ENCODE results near the gene TMEM255B.
A peak's percentile ranks its signal among the peaks of the same experiment; 100 is the strongest.

Gene TMEM255B

DNA sequence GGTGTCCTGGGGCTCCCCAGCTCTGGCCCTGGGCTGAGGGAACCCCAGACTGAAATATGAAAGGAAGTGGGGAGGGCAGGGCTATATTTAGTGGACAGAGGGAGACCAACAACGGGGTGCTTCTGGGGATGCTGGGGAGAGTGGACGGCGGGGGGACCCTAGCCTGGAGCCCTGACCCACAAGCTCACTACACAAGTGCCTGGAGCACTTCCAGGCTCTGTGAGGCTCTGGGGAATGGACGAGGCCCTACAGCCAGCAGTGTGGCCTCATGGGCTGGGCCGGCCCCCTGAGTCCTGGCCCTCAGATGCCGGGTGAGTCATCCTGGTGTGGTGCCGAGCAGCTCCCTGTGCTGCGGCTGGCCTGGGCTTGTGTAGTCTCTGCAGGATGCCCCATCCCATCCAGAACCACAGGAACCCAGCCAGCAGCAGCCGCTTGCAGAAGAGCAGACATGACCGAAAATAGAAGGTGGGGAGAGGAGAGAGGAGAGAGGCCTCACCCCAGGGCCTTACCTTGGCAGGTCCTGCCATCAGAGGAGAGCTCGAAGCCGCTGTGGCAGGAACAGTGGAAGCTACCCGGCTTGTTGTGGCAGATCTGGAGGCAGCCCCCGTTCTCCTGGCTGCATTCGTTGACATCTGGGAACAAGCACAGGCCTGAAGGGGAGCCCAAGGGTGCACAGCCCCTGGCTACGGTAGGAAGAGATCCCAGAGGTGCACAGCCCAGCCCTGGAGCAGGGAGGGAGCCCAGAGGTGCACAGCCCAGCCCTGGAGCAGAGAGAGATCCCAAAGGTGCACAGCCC lies 78.7 kb downstream of the TMEM255B start:
- DNase-seq: peak in 2 of 3 experiments; percentile 60 to 69

DNA sequence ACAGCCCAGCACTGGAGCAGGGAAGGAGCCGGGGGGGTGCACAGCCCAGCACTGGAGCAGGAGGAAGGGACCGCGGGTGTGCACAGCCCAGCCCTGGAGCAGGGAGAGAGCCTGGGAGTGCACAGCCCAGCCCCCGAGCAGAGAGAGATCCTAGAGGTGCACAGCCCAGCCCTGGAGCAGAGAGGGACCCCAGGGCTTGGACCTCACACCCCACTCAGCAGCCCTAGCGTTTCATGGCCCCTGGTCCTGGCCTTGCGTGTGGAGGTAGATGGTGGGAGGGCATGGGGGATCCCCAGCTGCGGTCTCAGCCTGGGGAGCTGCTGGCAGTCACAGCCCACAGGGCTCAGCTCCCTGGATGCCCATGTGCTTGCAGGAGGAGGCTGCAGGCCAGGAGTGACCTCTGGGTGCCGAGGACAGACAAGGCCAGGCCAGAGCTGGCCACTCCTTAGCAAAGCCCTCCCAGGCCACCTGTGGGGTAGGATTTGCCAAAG lies 79.7 kb downstream of the TMEM255B start:
- no peak for DNase-seq

DNA sequence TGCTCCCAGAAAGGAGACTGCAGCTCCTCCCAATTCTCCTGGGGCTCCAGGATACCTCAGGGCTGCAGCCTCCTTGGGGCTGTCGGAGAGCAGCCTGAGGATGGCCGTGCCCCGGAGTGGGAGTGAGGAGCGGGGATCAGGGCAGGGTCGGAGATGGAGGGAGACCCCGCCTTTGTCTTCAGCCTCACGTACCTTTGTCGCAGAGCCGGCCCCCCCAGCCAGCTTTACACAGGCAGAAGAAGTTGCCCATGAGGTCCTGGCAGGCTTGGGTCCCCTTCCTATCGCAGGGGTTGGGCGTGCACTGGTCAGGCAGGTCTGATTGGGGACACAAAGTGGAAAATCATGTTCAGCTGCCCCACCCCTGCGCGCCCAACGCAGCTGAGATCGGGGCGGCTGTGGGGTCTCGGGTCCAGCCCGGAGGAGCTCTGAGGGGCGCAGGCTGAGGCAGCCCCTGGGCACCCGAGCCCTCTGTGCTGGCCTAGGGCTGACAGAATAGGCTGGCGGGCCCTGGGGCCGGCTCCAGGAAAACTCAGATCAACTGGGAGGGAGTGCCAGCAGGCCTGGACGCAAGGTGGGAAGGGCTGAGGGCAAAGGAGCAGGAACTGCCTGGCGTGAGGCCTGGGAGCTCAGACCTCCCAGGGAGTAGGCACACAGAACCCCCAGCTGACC lies 80.6 kb downstream of the TMEM255B start:
- no peak for DNase-seq

DNA sequence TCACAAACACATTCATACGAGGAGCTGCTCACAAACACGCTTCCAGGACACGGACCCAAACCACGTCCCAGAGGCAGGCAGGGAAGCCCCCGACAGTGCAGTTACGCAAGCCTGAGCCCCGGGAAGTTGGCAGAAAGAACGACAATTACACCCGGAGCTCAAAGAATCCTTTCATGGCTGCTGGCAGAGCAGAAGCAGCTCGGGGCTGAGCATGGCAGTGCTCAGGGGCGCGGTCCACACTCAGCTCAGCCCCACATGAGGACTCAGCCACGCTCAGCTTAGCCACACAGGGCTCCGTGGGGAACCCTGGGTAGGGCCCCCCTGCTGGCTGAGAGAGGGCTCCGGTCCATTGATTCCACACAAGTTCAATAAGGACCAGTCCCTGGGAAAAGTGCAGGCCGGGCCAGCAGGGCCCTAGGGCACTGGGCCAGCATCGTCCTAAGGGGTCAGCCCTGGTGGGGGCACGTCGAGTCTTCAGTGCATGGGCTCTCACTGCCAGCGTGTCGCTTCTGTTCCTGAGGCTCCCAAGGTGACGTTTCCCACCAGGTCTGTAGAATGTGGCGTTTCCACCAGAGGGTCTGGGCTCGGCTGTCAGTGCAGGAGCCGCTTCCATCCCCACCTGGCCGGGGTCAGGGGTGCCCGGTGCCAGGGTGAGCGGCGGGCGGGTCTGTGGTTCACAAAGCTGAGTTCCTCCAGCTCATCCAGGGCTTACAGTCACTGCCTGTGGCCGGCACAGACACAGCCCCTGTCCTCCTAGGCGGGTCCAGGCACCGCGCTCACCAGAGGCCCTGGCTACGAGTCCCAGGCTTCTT lies 81.7 kb downstream of the TMEM255B start:
- DNase-seq: no peak

- no peak for DNase-seq
Measured at GRCh38 chr13:113841353-113841650, 82.3 kb downstream of the TMEM255B start.

- no peak for DNase-seq
Measured at GRCh38 chr13:113842336-113843062, 83.5 kb downstream of the TMEM255B start.

DNA sequence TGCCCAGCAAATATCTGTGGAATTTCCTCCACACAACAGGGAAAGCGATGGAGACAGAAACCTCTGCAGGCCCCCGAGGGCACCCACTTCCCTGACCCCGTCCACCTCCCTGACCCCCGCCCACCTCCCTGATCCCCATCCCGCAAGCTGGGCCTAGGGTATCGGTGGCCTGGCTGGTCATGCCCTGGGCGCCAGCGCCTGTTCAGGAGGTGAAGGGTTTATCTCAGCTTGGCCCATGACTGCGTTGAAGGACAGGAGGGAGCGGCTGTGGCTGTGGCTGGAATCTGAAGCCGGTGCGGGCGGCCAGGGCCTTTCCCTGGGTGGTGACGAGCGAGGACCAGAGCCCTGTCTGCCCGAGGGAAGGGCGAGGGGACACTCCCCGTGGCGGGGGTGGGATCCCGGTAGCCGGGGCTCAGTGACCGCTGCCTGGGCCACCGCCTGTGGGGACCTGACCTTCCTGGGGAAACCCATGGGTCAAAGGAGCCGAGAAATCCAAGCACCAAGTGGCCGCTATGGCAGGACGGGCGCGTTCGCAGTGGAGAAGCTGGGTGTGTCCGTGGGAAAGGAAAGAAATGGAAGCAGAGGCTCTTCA lies 84.1 kb downstream of the TMEM255B start:
- no peak for DNase-seq

DNA sequence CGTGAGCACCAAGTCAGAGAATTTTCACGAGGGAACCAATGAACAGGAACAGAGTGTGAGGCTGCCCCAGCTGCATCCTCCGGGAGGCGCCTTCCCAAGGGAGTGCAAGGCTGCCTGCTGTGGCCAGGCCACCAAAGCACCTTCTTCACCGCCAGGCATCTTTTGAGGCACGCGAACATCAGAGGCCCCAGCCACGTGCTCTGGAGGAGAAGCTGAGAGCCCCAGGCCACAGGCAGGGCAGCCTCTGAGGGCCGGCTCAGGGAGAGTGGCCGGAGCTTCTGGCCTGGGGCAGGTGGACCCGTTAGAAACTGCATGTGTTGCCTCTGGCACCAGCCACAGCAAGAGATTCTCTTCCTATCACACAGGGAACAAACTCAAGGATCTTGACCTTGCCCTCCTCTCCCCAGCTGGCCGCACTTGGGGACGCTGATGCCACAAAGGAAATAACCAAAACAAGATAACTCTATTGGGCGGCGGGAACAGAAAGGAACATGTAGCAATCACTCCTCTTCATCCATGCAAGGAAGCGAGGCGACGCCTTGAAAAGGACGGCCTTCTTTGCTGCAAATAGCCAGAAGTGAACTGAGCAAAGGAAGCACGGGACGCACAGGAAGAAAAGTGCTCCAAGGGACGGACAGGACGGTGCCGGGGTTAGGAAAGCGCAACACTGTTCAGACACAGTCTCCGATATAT lies 85.0 kb downstream of the TMEM255B start:
- no peak for DNase-seq

DNA sequence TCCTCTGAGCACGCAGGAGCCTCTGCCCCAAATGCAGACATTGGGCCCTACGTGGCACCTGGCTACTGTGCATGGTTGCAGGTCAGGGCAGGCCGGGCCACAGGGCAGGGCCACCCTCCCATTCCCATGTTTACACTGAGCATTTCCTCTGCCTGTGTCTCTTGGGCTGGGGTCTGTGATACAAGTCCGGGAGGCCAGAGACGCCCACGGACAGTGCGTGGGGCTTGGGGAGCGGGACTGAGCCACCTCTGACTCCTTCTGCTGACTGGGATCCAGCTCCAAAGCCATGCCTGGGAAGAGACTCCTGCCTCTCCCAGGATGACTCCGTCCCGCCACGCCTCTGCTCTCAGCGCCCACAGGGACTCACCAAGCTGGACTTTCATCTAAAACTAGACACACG lies 86.0 kb downstream of the TMEM255B start:
- no peak for DNase-seq

DNA sequence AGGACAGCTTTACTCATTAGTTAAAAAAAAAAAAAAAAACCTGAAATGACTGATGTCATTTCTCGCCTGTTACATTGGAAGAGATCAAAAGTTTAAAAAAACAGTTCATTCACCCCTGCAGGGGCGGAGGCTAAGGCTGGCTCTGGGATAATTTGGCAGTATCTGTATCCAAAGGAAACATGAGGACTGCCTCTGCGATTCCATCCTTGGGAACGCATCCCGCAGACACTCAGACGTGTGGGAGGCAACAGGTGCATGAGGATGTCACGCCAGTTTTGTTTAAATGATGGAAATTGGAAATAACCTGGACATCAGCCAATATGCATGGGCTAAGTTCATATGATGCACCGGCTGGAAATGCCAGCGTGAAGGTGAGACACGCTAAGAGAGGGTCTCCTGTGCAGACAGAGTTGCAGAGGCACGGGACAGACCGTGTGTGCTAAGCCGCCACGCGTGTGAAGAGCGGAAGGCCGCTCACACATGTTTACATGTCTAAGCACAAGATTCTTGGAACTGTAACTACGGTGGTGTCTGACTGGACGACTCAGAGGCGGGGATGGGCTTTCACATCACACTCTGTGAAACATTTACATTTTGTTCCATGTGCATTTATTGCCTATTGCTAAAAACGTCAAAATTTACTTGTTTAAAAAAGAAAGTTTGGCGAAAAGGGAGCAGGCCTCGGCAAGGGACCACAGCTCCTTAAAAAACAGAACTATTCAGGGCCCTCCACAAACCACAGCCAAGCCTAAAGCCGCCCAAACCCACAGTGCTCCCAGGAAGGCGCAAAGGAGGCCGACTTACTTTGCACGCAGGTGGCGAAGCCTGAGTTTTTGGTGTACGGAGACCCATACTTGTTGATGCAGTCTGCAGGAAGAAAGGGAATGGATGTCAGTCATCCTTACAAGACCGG lies 87.0 kb downstream of the TMEM255B start:
- DNase-seq: no peak

DNA sequence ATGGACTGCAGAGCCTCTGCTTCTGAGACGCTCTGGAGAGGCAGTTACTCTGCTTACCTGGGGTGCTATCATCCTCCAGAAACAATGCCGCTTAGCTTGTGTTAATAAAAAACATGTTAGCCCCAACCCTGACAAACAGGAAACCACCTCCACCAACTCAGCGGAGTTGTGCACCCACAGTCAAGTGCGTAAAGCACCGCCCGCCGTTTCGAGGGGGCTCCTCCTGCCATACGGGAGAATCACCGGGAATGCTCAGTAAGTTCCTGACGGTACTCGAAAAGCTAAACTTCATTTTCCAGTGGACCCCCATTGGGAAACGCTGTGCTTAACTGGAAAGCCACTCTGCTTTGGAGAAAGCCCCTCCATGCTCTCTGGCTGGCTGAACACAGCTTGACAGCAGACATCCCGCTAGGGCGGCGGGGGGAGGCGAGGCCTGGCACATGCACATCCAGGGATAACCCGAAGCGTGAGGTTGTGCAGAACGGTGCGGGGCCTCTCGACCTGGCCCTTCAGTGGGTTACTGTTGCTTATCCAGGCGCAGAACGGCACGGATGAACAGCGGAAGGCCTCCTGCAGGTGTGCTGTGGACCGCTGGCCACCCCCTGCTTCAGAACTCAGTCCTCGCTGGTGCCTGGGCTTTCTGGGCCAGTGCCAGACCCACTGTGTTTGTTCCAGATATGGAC lies 87.8 kb downstream of the TMEM255B start:
- peak in 1 of 3 experiments; percentile 64 for DNase-seq

DNA sequence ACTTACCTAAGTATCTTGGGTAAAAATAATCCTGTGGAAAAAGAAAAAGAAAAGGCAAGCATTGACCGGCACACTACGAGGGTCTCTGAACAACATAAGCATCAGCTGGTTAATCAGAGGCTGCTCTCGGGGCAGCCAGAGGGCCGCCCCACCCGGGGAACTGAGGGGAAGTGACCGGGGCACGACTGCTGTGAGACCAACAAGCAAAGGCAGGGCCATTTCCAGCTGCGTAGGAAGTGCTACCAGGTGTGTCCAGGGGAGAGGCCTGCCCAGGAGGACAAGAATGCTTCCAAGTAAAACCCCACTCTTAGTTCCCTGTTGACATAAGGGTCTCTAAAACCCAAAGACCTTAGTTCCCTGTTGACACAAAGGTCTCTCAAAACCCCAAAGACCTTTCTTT lies 89.0 kb downstream of the TMEM255B start:
- no peak for DNase-seq

DNA sequence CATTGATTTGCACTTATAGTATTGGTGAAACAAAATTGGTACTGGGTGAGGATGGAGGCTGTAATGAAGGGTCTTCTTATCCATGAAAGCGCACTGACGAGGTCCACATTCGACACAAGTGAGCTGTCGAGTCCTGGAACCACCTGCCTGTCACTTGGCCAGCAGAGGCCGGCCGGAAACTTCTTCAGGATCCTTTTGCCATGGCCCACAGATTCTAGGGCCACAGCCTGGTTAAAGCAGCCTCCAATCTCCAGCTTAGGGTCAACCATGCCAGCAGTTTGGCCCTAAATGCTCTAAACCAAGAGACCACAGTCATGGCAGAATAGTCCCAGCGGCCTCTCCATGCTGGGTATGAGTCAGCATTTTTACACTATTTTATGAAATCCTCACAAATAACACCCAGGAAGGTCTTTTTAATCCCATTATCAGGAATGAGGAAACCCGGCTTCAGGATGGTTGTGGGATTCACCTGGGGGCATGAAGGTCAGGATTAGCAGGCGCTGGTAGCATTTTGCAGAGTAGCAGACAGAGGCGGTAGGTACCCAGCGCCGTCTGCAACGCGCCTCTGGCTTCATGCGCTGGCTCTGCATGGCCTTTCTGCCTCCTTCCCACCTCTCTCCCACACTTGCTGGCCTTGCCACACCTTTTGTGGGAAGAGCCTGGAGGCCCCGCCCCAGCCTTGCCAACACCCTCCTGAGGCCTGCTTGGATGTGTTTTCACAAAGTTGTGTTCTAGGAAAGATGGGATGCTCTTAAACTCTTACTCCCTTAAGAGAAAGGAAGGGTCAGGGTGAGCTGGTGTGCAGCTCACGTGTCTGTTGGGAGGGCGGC lies 89.6 kb downstream of the TMEM255B start:
- DNase-seq: peak in 1 of 3 experiments; percentile 26

- no peak for DNase-seq
Measured at GRCh38 chr13:113849546-113849945, 90.5 kb downstream of the TMEM255B start.

DNA sequence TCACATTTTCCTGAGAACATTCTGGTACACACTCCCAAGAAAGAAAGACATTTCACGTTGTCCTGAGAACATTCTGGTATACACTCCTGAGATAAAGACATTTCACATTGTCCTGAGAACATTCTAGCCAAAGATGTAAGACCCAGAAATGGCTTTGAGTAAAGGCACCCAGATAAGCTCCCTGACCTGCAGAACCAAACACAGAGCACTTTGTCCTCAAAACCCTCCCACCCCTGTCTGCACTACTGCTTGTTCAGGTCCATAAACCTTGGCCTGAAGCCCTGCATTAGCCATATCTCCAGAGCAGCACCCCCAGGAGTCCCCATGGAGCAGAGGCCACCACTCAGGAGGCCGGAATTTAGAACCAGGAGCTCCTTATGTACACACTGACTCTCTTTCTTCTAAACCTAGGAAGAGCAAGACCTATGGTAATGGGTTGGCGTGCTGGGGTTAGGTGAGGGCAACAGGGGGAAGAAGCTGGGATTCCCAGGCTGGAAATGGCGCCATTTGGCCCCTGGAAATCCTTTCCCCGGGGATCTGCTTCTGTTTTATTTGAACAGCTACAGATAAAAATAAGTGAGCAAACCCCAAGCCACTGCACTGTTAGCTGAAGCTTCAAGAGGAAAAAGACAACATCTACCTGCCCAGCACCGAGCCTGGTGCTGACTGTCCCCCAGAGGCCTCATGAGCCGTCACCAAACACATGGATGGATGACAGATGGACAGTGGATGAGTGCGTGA lies 91.1 kb downstream of the TMEM255B start:
- DNase-seq: no peak

GRCh38 chr13:113850722-113851479 lies 91.9 kb downstream of the TMEM255B start:
- no peak for DNase-seq

DNA sequence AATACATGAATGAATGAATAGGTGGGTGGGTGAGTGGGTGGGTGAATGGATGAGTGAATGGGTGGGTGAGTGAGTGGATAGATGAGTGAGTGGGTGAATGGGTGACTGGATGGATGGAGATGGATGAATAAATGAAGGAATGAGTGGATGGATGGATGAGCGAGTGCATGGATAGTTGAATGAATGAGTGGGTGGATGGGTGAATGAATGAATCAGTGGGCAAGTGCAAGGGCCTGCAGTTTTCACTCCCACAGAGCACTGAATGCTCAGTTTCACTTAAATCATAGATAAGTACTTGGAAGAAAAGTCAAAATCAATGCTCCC lies 92.4 kb downstream of the TMEM255B start:
- DNase-seq: no peak

Measured in NCI-H1417 (cell line).